T-helper 9 cell (primary cell): ENCODE results near the gene GRIN1.

Source experiments
- DNase-seq: peaks from one replicate; pipeline ENCODE4 v3.0.0-alpha.2; 2020

GRIN1 gene

DNA sequence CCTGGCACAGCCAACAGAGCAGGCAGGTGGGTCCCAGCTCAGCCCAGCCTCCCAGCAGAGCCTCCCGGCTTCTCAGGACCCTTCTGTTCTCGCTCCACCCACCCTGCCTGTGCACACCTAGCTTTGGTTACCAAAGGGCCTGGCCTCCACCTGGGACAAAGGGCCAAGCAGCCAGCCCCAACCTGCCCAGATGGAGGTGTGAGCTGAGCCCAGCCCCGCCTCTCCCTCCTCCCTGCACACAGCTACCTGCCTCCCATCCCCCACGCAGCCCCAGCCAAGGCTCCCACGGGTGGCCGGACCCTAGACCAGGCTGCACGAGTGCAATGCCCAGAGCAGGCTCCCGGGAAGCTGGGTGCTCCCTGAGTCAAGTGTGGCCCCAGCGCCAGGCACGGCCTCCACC, 56.0 kb downstream of the GRIN1 start:
- no peak for DNase-seq

DNA sequence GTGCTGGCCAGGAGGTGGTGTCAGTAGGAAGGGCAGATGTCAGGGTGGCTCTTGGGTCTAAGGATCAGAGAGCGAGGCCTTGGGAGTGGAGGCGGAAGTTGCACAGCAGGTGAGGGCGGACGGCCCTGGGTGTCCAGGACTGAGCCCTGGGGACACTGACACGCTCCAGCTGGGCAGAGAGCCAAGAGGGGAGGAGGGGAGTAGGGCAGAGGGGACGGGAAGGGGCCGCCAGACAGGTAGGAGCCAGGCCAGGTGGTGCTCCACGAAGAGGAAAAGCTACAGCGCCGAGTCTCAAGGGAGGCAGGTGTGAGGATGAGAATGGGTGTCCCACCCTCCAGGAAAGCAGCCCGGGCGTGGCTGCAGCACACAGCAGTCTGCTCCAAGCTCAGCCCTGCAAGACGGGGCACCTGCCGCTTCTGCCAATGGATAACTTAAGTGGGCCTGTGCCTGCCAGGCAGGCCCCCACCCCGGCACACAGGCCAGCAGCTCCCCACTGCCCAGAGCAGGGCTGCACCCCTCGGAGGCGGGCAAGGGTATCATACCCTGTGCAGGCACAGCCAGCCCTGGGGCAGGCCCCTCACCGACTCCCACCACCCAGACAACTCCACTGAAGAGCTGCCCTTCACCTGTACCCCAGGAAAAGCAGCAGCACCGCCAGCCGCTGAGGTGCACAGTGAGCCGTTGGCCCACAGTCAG, 56.7 kb downstream of the GRIN1 start:
- DNase-seq: no peak

DNA sequence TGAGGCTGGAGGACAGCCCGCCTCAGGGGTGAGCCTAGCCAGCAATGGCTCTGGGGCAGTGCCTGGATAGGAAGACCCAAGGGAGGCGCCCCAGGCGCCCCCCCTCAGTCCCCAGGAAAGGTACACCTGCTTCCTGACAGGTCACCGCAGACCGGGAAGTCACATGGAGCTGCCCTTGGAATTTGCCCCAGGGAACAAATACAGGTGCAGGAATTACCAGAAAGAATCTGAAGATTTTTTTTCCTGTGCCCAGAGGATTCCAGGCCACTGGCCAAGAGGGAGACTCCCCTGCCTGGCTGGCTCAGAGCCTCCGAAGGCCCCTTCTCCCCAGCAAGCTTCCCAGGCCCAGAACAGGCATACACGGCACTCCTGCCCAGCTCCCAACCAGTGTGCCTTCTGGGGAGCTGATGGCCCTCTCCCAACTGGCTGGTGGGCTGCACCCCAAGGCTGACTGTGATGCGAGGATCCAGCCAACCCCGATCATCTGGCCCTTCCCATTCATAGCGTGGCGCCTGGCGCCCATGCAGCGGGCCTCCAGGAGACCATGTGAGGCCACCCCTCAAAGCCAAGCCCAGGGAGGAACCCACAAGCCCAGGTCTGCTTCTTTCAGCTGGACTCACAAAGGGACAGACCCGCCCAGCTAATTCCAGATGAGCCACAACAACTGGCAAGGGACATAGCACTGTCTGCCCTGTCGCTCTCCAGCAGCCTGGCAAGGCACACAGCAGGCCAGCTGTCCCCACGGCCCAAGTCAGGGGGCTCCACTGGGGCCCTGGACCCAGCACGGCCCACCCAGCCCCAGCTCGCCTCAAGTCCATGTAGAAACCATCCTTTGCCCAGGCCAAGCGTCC, 59.3 kb downstream of the GRIN1 start:
- no peak for DNase-seq

DNA sequence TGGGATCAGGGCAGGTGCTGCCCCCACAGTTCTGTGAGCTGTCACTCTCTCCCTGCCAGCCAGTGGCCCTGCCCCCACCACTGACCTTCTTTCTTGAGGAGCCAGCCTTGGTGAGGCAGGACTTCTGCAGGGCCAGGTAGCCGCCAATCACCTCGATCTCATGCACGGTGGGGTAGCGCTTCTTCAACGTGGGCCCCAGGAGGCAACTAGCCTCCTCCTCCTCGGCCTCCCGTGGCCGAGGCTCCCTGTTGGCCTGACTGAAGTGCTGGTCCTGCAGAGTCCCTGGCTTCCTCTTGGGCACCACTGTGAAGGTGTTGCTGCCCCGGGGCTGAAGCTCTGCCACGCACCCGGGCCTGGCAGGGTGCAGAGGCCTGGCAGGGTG, 59.9 kb downstream of the GRIN1 start:
- DNase-seq: no peak

DNA sequence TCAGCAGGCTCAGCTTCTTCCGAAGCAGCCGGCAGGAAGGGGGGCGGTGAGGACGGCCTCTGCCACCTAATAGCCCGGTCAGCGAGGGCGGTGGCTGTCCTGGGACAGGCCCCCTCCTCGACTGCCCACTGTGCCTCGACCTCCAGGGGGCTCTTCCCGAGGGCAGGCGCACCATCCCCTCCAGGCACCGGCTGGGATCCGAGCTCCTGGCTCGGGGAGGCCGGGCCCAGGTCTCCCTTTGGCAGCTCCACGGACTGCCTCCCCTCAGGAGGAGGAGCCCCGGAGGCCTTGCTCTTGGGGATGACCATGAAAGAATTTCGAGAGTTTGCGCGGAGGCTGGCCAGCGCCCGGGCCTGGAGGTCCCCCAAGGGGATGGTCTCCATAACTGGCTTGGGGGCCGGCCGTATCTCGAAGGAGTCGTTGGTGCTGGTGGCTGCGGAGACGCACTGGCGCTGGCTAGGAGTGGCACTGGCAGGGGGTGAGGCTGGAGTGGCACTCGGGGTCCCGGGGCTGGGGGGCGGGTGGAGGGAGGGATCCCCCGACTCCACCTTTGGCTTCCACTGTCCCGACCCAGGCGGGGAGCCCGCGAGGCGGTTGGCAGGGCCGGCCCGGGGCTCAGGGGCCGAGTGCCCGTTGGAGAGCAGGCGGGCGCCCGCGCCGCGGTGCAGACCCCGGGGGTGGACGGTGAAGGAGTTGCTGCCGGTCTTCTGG, 60.6 kb downstream of the GRIN1 start:
- DNase-seq: no peak

DNA sequence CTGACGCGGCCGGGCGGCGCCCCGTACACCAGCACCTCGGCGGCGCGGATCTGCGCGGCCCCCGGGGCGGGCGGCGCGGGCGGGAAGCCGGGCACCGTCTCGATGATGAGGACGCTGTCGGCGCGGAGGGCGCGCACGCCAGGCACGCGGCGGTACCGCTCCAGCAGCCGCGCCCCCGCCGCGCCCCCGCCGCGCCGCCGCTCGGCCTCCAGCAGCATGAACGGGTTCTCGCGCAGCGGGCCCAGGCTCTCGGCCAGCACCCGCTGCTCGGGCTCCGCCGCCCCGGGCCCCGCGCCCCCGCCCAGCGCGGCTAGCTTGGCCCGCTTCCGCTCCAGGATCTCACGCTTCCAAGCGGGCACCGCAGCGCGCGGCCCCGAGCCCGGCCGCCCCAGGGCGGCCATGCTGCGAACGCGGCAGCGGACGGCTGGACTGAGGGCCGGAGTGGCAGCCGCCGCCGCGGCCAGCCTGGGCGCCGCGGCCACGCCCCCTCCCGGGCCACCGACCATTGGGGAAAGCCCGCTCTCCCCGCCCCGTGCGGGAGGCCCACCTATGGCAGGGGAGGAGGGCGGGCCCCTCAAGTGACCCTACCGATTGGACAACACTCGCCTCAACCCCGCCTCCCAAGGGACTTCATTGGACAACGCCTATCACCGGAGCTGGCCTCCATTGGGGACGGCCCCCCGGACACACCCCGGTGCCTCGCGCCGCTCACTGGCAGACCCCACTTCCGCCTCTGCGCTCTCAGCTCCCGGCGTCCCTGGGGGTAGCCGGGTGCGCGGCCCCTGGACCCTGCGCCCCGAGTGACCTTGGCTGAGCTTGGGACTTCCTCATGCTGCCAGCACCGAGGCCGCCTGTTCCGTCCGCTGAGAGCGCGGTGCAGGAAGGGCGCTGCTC, 61.6 kb downstream of the GRIN1 start, which contains the start of gene TPRN:
Gene TPRN (minus strand): TSS at position 431 of the 894 bp plus-strand sequence. CDS start 30 bp downstream, at position 401.
- peak; percentile 96 for DNase-seq

DNA sequence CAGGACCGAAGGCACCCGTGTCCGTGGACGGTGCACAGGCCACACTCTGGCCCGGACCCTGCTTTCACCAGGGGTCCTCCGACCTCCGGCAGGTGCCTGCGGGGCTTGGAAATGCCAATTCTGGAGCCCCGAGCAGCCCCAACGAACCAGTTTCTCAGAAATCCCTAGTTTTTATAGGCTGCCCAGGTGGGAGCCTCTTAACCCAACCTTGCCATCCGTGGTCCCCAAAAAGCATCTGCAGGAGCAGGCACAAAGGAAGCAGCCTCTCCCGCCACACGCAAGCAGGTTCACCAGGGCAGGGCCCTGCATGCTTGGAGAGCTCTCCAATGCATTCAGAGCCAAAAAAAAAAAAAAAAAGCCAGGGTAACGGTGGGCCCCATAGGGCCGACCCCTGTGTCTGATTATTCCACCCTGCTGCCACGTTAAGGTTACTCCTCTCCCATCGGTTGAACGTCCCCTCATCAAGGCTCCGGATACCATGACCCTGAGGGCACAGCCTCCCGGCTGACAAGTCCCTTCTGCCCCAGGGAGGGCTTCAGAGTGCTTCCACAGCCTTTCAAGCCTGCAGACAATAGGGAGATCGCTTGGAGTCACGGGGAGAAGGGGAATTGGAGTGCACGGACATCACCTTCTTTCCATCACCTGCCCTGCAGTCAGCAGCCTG, 62.4 kb downstream of the GRIN1 start:
- no peak for DNase-seq

DNA sequence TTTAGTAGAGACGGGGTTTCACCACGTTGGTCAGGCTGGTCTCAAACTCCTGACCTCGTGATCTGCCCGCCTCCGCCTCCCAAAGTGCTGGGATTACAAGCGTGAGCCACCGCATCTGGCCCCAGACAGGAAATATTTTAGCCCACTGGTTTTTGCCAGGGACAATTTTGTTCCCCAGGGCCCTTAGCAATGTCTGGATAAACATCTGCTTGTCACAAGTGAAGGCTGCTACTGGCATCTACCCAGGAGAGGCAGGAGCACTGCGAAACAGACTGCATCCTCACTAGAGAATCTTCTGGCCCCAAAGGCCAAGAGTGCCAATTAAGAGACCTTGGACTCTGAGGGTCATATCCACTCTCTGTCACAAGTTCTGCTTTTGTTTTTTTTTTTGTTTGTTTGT, 64.0 kb downstream of the GRIN1 start:
- no peak for DNase-seq

DNA sequence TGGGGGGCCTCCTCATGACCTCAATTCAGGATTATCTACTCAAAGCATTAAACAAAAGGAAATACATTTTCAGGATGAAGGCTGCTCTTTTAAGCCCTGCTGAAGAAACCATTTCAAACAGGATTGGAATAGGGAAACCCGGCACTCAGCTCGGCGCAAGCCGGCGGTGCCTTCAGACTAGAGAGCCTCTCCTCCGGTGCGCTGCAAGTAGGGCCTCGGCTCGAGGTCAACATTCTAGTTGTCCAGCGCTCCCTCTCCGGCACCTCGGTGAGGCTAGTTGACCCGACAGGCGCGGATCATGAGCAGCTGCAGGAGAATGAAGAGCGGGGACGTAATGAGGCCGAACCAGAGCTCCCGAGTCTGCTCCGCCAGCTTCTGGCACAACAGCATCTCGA, 65.8 kb downstream of the GRIN1 start:
- DNase-seq: no peak

DNA sequence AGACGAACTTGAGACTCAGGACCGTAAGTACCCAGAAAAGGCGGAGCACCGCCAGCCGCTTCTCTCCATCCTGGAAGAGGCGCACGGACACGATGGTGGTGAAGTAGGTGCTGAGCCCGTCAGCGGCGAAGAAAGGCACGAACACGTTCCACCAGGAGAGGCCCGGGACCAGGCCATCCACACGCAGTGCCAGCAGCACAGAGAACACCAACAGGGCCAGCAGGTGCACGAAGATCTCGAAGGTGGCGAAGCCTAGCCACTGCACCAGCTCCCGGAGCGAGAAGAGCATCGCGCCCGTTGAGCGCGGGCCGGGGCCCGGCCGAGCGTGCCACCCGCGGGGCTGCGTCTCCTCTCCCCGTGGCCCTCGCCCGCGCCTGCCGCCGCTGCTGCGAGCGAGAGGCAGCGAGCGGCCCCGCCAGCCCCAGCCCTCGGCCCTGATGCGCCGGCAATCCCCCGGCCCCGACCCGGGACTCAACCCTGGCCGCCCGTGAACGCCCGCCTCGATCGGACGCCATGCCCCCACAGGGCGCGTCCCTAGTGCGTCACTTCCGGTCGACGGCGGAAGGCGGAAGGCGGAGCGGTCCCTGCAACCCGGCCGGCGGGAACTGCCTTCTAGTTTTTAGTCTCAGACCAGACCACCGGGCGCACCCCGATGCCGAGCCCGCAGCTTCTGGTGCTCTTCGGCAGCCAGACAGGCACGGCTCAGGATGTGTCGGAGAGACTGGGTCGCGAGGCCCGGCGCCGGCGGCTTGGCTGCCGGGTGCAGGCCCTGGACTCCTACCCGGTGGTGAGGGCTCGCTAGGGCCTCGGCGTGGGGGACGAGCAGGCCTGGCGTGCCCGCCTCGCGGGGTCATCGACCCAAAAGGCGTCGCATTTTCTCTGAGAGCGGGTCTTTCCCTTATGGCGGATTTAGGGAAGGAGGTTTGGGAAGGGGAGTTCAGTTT, 66.4 kb downstream of the GRIN1 start, which contains the start of the genes NDOR1 and TMEM203:
Gene NDOR1 (plus strand): TSS at position 575 of the 944 bp plus-strand sequence. CDS start 78 bp downstream, at position 653.
Gene TMEM203 (minus strand): TSS at position 523 of the 944 bp plus-strand sequence. CDS start 234 bp downstream, at position 289.
- peak; percentile 96 for DNase-seq

DNA sequence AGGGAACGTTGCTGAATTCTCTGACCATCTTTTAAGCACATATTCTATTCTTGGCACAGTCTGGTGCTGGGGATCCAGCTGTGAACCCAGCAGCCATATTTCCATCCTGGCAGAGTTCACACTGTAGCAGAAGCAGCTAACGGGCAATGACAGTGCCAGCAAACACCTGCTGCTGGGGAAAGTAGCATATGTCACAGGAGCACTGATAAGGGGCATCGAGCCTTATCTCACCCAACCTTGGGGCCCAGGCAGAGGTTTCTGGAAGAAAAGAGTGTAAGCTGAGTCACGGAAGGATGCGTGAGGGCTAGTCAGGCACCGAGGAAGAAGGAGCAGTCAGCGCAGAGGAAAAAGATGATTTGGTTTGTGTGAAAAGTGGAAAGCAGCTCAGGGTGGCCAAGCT, 67.6 kb downstream of the GRIN1 start:
- no peak for DNase-seq

DNA sequence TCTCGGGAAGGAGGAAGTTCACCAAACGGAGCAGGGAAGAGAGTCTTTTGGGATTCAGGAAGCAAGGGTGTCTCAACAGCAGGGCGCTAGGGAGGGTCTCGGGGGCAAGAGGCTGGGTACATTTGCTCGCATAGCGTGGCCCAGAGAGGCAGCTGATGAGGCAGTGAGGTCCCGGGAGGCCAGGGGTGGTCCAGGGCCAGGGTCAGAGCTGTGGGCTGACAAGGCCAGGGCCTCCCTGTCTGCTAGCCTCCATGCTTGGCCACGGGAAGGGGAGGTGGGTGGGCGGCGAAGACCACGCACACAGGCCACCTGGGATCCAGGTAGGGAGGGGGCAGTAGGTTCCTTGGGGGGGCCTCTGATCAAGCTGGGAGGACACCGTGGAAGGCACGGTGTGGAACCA, 72.6 kb downstream of the GRIN1 start:
- DNase-seq: no peak

DNA sequence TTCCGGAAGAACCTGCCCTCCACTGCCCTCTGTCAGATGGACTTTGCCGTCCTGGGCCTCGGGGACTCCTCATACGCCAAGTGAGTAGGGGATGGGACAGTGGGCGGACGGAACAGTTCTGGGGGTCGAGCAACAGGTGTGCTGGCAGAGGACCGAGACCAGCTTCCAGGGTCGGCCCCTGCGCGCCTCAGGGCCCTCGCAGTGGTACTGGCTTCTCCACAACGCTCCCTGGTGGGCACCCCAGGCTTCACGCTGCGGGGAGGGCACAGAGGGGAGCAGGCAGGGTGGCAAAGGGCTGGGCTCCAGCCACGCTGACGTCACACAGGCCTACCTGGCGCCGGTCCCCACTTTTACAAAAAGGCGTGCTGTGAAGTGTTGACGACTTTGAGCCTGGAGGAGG, 73.6 kb downstream of the GRIN1 start:
- DNase-seq: no peak

DNA sequence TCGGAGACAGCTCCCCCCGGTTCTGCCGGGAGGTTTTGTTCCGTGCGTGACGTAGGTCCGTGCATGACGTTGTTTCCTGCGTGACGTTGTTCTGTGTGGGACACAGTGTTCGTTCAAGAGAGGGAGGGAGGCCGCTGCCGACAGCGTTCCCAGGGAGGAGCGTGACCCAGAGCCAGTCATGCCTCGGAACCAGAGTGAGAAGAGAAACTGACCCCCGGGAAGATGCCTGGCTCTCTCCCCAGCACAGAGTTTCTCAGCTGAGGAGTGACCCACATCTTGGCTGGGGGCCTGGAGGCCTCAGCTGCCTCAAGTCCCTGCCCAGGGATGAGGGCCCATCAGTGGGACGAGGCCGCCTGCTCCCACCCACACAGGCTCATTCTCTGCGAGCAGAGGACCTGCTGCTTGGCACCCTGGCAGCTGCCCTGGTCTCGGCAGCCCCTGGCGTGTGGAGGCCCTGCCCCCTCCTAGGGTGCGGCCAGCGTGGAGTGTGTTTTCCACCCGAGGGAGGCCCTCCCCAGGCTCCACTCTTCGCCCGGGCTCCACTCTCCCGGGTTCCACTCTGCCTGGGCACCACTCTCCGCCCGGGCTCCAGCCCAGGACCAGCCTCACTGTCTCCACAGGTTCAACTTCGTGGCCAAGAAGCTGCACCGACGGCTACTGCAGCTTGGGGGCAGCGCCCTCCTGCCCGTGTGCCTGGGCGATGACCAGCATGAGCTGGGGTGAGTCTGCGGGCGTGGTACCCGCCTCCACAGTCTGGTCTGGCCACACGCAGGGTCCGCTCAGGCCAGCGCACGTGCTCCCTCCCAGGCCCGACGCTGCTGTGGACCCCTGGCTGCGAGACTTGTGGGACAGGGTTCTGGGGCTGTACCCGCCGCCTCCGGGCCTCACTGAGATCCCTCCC, 74.5 kb downstream of the GRIN1 start:
- no peak for DNase-seq

DNA sequence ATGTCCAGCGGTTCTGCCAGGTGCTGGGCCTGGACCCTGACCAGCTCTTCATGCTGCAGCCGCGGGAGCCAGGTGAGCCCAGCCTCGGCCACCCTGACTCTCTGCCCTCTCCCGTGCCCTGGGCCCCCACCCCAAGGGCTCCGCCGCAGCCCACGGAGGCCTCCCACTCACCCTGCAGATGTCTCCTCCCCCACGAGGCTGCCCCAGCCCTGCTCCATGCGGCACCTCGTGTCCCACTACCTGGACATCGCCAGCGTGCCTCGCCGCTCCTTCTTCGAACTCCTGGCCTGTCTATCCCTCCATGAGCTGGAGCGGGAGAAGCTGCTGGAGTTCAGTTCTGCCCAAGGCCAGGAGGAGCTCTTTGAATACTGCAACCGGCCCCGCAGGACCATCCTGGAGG, 75.7 kb downstream of the GRIN1 start:
- no peak for DNase-seq

DNA sequence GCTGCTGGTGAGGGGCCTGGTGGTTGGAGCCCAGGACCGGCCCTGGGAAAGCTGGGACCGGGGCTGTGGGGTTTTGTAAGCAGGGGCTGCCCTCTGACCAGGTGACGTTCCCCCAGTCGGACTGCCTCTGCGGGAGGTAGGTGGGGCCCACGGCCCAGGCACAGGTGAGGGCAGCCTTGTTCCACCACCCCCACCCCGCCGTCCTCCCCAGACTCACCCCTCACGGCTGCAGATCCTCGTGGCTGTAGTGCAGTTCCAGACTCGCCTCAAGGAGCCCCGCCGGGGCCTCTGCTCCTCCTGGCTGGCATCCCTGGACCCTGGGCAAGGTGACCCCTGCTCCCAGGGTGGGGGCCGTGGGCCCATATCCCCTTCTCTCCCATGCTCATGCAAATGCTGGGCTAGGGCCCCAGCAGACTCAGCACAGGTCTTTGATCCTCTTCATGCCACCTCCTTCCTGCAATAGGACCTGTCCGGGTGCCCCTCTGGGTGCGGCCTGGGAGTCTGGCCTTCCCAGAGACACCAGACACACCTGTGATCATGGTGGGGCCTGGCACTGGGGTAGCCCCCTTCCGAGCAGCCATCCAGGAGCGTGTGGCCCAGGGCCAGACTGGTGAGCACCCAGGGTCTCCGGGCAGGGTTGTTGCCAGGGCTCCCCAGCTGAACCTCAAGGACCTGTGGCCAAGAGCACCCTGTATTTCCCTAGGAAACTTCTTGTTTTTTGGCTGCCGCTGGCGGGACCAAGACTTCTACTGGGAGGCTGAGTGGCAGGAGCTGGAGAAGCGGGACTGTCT, 76.4 kb downstream of the GRIN1 start:
- no peak for DNase-seq

DNA sequence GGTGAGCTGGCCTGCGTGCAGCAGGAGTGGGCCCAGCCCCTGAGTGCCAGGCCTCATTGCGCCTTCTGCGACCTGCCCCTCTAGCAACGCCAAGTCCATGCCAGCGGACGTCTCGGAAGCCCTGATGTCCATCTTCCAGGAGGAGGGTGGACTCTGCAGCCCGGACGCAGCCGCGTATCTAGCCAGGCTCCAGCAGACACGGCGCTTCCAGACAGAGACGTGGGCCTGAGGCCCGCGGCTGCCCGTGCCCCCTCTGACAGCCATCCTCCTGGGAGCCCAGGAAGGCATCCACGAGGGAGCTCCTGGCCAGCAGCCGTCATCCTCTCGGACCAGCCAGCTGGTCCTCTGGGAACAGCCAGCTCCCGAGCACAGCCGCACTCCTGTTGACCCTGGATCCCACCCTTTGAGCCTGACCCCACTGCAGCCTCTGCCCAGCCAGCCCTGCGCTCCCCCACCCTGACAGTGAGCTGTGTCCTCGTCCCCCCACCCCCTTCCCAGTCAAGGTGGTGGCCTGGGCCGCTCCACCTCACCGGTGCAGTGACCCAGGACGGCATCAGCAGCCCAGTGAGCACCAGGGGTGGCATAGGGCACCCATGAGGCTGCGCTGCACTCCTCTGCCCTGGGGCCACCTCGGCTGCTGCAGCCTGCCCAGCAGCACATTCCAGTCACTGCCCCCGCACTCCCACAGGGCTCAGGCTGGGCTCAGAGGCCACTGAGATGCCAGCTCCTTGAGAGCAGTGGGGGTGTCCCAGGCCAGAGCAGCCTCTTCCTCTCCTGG, 77.4 kb downstream of the GRIN1 start:
- DNase-seq: no peak
